Activated B cell treated with CpG ODN at 0.5 μM for 24 hours (primary cell): ENCODE results near the gene FER. TPM values are rescaled to one million over a fixed set of nuclear protein-coding genes. Genes with fewer than 3 reads are reported as not detected.

ENCODE experiments used
- ATAC-seq: fragments of 200-7000 bp; cut with Tn5 transposase; one replicate; pipeline ENCODE4 v1.10.0; 2021; ENCODE audit warnings: low read depth, mild to moderate bottlenecking, moderate library complexity
- CTCF ChIA-PET: fragments of 350-600 bp; sonication (Branson Sonifier 250); formaldehyde crosslinking; loops from one replicate; lab custom pipeline; 2021; ENCODE audit warnings: antibody characterized with exemption; lab: Charles Lee
- POLR2A ChIA-PET: fragments of 350-600 bp; sonication (Branson Sonifier 250); formaldehyde crosslinking; loops from one replicate; lab custom pipeline; 2021; ENCODE audit warnings: antibody characterized with exemption; lab: Charles Lee
- DNase-seq: peaks from one replicate; pipeline ENCODE4 v3.0.0; 2022
- H3K27ac Mint-ChIP-seq: one replicate; pipeline ENCODE4 v1.8.0; 2020; ENCODE audit warnings: mixed read lengths
- H3K27me3 Mint-ChIP-seq: one replicate; pipeline ENCODE4 v1.8.0; 2021; ENCODE audit warnings: mixed read lengths
- H3K36me3 Mint-ChIP-seq: one replicate; pipeline ENCODE4 v1.8.0; 2021; ENCODE audit warnings: low read depth, mixed read lengths
- H3K4me1 Mint-ChIP-seq: one replicate; pipeline ENCODE4 v1.8.0; 2021; ENCODE audit warnings: mixed read lengths
- H3K4me3 Mint-ChIP-seq: one replicate; pipeline ENCODE4 v1.8.0; 2020; ENCODE audit warnings: mild to moderate bottlenecking, mixed read lengths
- H3K9me3 Mint-ChIP-seq: one replicate; pipeline ENCODE4 v1.8.0; 2020; ENCODE audit warnings: mixed read lengths
- CTCF ChIP-seq: fragments of 200-600 bp; IDR thresholded peaks from one replicate; pipeline ENCODE4 v1.8.0; 2022; ENCODE audit warnings: antibody characterized with exemption, mild to moderate bottlenecking
- intact Hi-C: fragments of 100-400 bp; cut with micrococcal nuclease; formaldehyde crosslinking; loops from one replicate; pipeline ENCODE4 v1.15.1; 2024
- total RNA-seq: library from RNA; stranded (reverse); gene quantifications from 2 replicates; pipeline ENCODE4 v1.2.3, GENCODE V29; 2022

Gene FER
- total RNA-seq, 1 donor from 2014 or later = 17.3 TPM

- ChIA-PET POLR2A (interaction anchor here (0.6 to 2.2 kb wide), 8 partner anchors 20 to 1990 kb away, joined by 3 to 71 read pairs (median 6); partner anchors contain the start of genes FBXL17, MAN2A1, PJA2 and SLC25A46), CTCF (no interaction called here)
- Mint-ChIP-seq H3K27ac (peak overlapping the region; percentile 81), H3K27me3 (no peaks in the 10 kb centered on the region), H3K36me3 (peaks cover 8% of the 10 kb centered on the region), H3K4me1 (peaks cover 22% of the 10 kb centered on the region), H3K9me3 (no peaks in the 10 kb centered on the region), H3K4me3 (peak overlapping the region; percentile 92)
- intact Hi-C loops = loop anchor here (2.0 to 5.0 kb wide), 5 partner anchors 163 to 1990 kb away; partner anchors contain the start of genes MAN2A1 and SLC25A46
- no peak for DNase-seq
- peak; percentile 18 for ATAC-seq
- TF ChIP-seq CTCF = no peak
Measured at GRCh38 chr5:108749128-108749861, 1.6 kb downstream of the FER start.

GRCh38 chr5:108753331-108753730 lies 5.6 kb downstream of the FER start:
- CTCF ChIA-PET = no interaction called here
- Mint-ChIP-seq H3K4me1 (peaks cover 11% of the 10 kb centered on the region), H3K27me3 (no peaks in the 10 kb centered on the region), H3K36me3 (peaks cover 7% of the 10 kb centered on the region), H3K4me3 (no peak overlapping the region), H3K9me3 (no peaks in the 10 kb centered on the region), H3K27ac (no peak overlapping the region)
- no peak for TF ChIP-seq CTCF
- intact Hi-C loops = no loop called here
- no peak for DNase-seq
- ATAC-seq = no peak
- POLR2A ChIA-PET = interaction anchor here (0.6 to 1.3 kb wide), 2 partner anchors 26 to 146 kb away, joined by 3 read pairs; no protein-coding TSS in a partner anchor

- no peak overlapping the region for H3K27ac Mint-ChIP-seq
- ATAC-seq (no peak), DNase-seq (no peak)
- POLR2A ChIA-PET = interaction anchor here (0.6 to 1.3 kb wide), 2 partner anchors 26 to 36 kb away, joined by 3 read pairs; no protein-coding TSS in a partner anchor
- CTCF ChIA-PET = no interaction called here
- peaks cover 10% of the 10 kb centered on the region for H3K4me1 Mint-ChIP-seq
- no peaks in the 10 kb centered on the region for H3K9me3 Mint-ChIP-seq
- no peaks in the 10 kb centered on the region for H3K27me3 Mint-ChIP-seq
- peaks cover 4% of the 10 kb centered on the region for H3K36me3 Mint-ChIP-seq
- intact Hi-C loops = no loop called here
- no peak overlapping the region for H3K4me3 Mint-ChIP-seq
- TF ChIP-seq CTCF = no peak
Measured at GRCh38 chr5:108753877-108754276, 6.2 kb downstream of the FER start.

GRCh38 chr5:108760512-108760911 lies 12.8 kb downstream of the FER start:
- H3K4me3 Mint-ChIP-seq = no peak overlapping the region
- DNase-seq = no peak

More at GRCh38 chr5:108760512-108760911, 12.8 kb downstream of the FER start:
- no peak for ATAC-seq
- H3K27me3 Mint-ChIP-seq = no peaks in the 10 kb centered on the region
- no peak for TF ChIP-seq CTCF
- POLR2A ChIA-PET = no interaction called here
- CTCF ChIA-PET = interaction anchor here (1.1 kb wide), 1 partner anchor 8 kb away, joined by 3 read pairs; no protein-coding TSS in a partner anchor
- H3K27ac Mint-ChIP-seq = no peak overlapping the region
- intact Hi-C loops = no loop called here
- H3K9me3 Mint-ChIP-seq = peaks cover 4% of the 10 kb centered on the region
- peaks cover 3% of the 10 kb centered on the region for H3K36me3 Mint-ChIP-seq
- H3K4me1 Mint-ChIP-seq = peaks cover 16% of the 10 kb centered on the region
